Progenitor cell of endocrine pancreas (in vitro differentiated cells): Measurements from ENCODE around the gene ZNF212. TPM values are rescaled to one million over a fixed set of nuclear protein-coding genes. Genes with fewer than 3 reads are reported as not detected.

ENCODE experiments used
- DNase-seq: peaks from one replicate; pipeline ENCODE4 v3.0.0; 2021; ENCODE audit warnings: low spot score; ENCODE audit not compliant: unreplicated experiment
- H3K27ac Mint-ChIP-seq: 2 replicates; pipeline ENCODE4 v1.8.0; 2021; ENCODE audit warnings: mild to moderate bottlenecking, moderate library complexity, mixed read lengths
- H3K27me3 Mint-ChIP-seq: 2 replicates; pipeline ENCODE4 v1.8.0; 2021; ENCODE audit warnings: mixed read lengths
- H3K36me3 Mint-ChIP-seq: 2 replicates; pipeline ENCODE4 v1.8.0; 2022; ENCODE audit warnings: mixed read lengths; ENCODE audit not compliant: insufficient read depth
- H3K4me1 Mint-ChIP-seq: 2 replicates; pipeline ENCODE4 v1.8.0; 2021; ENCODE audit warnings: low read depth, mixed read lengths
- H3K4me3 Mint-ChIP-seq: 2 replicates; pipeline ENCODE4 v1.8.0; 2021; ENCODE audit warnings: low read depth, mild to moderate bottlenecking, moderate library complexity, mixed read lengths
- H3K9me3 Mint-ChIP-seq: 2 replicates; pipeline ENCODE4 v1.8.0; 2021; ENCODE audit warnings: low read depth, mixed read lengths
- total RNA-seq: library from RNA; stranded (reverse); gene quantifications from 2 replicates; pipeline ENCODE4 v1.2.1, GENCODE V29; 2021
- TF ChIP-seq, protein P1 (sequence below): fragments of 200-600 bp; sonication (generic); IDR thresholded peaks from one replicate; pipeline ENCODE4 v1.5.0; 2021; ENCODE audit warnings: antibody characterized with exemption, mild to moderate bottlenecking; ENCODE audit not compliant: unreplicated experiment

The ZNF212 gene
- total RNA-seq, 1 donor from 2014 or later, result 19.4 TPM

GRCh38 chr7:149237502-149237901, 1.9 kb upstream of the ZNF212 start:
- DNase-seq, result no peak
- H3K9me3 Mint-ChIP-seq, result peaks cover 2% of the 10 kb centered on the region
- H3K4me1 Mint-ChIP-seq, result peaks cover 17% of the 10 kb centered on the region
- peaks cover 5% of the 10 kb centered on the region for H3K36me3 Mint-ChIP-seq
- H3K4me3 Mint-ChIP-seq, result no peak overlapping the region
- TF ChIP-seq, protein P1, sequence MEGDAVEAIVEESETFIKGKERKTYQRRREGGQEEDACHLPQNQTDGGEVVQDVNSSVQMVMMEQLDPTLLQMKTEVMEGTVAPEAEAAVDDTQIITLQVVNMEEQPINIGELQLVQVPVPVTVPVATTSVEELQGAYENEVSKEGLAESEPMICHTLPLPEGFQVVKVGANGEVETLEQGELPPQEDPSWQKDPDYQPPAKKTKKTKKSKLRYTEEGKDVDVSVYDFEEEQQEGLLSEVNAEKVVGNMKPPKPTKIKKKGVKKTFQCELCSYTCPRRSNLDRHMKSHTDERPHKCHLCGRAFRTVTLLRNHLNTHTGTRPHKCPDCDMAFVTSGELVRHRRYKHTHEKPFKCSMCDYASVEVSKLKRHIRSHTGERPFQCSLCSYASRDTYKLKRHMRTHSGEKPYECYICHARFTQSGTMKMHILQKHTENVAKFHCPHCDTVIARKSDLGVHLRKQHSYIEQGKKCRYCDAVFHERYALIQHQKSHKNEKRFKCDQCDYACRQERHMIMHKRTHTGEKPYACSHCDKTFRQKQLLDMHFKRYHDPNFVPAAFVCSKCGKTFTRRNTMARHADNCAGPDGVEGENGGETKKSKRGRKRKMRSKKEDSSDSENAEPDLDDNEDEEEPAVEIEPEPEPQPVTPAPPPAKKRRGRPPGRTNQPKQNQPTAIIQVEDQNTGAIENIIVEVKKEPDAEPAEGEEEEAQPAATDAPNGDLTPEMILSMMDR, result no peak
- H3K27ac Mint-ChIP-seq, result no peak overlapping the region
- peaks cover 29% of the 10 kb centered on the region for H3K27me3 Mint-ChIP-seq

- TF ChIP-seq, protein P1, result no peak
- no peak for DNase-seq
- Mint-ChIP-seq H3K9me3 (peaks cover 6% of the 10 kb centered on the region), H3K36me3 (peaks cover 9% of the 10 kb centered on the region), H3K27me3 (peaks cover 26% of the 10 kb centered on the region), H3K4me3 (peak overlapping the region; percentile 50), H3K27ac (peak overlapping the region; percentile 37), H3K4me1 (peaks cover 17% of the 10 kb centered on the region)
These were observed 1.4 kb upstream of the ZNF212 start for GRCh38 chr7:149238051-149238450.

DNA sequence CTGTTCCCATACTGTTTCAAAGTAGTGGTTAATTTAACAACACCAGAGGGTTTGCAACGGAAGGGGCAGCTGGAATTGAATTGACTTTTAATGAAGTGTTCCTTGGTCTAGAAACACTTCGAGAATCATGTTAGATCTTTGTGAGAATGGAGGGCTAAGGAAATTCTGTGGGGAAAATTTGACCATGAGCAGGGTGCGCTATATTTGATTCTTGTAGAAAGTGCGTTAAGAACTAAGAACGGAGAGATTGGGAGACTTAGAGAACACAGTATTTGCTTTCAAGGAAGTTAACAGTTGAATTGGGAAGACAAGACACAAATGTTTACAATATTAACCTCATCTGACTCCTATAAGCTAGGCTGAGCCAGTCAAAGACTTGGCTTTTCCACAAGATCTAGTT, 1.2 kb downstream of the ZNF212 start:
- Mint-ChIP-seq H3K36me3 (peaks cover 9% of the 10 kb centered on the region), H3K27ac (peak overlapping the region; percentile 12)
- TF ChIP-seq, protein P1, result no peak

GRCh38 chr7:149241696-149242095, 2.2 kb downstream of the ZNF212 start:
- Mint-ChIP-seq H3K27me3 (peaks cover 16% of the 10 kb centered on the region), H3K9me3 (peaks cover 6% of the 10 kb centered on the region), H3K4me1 (peaks cover 17% of the 10 kb centered on the region), H3K27ac (no peak overlapping the region), H3K4me3 (peak overlapping the region; percentile 51), H3K36me3 (peaks cover 9% of the 10 kb centered on the region)
- TF ChIP-seq, protein P1, result no peak
- DNase-seq, result no peak

More for the DNA sequence above, 1.2 kb downstream of the ZNF212 start:
- H3K27me3 Mint-ChIP-seq, result peaks cover 20% of the 10 kb centered on the region
- H3K9me3 Mint-ChIP-seq, result peaks cover 6% of the 10 kb centered on the region
- no peak for DNase-seq
- H3K4me3 Mint-ChIP-seq, result peak overlapping the region; percentile 98
- peaks cover 17% of the 10 kb centered on the region for H3K4me1 Mint-ChIP-seq

GRCh38 chr7:149245244-149245643, 5.8 kb downstream of the ZNF212 start:
- TF ChIP-seq, protein P1, result no peak
- Mint-ChIP-seq H3K9me3 (peaks cover 6% of the 10 kb centered on the region), H3K27me3 (no peaks in the 10 kb centered on the region), H3K4me1 (peaks cover 8% of the 10 kb centered on the region), H3K36me3 (peaks cover 9% of the 10 kb centered on the region), H3K27ac (no peak overlapping the region), H3K4me3 (no peak overlapping the region)
- DNase-seq, result no peak
